Right cardiac atrium (tissue), 5 donors: ENCODE results near the gene SF3B1. TPM values are rescaled to one million over a fixed set of nuclear protein-coding genes. Genes with fewer than 3 reads are reported as not detected.
"Not testable (repeated sequence)": the region's sequence is repeated elsewhere in the genome, so short reads cannot be mapped to it uniquely, and the experiment has no call there.

Source experiments
- ATAC-seq, 2 donors: fragments of 200-7000 bp; cut with Tn5 transposase; one replicate each; pipeline versions ENCODE4 v1.8.0 to v1.9.1; 2020; ENCODE audit warnings: moderate library complexity in 2 of 2, mild to moderate bottlenecking in 1 of 2
- DNase-seq, 3 donors: peaks; one replicate each; pipeline ENCODE4 v3.0.0-alpha.2; 2020
- H3K27ac ChIP-seq: one replicate; pipeline ENCODE4 v1.5.1; 2013; ENCODE audit warnings: mild to moderate bottlenecking, low read length, control low read depth, moderate library complexity
- H3K27me3 ChIP-seq: one replicate; pipeline ENCODE4 v1.6.1; 2013; ENCODE audit not compliant: control insufficient read depth, insufficient read depth
- H3K4me1 ChIP-seq: one replicate; pipeline ENCODE4 v1.6.1; 2013; ENCODE audit warnings: low read length; ENCODE audit not compliant: control insufficient read depth, insufficient read depth
- H3K4me3 ChIP-seq: one replicate; pipeline ENCODE4 v1.5.1; 2013; ENCODE audit warnings: low read length, control low read depth
- H3K9me3 ChIP-seq: one replicate; pipeline ENCODE4 v1.6.1; 2013; ENCODE audit warnings: low read length; ENCODE audit not compliant: control insufficient read depth
- WGBS: extraction: QIAGEN DNeasy Blood & Tissue Kit; methylation state at CpG from one replicate; pipeline ENCODE4 v1.1.7; 2013; 5-methylcytosine and 5-hydroxymethylcytosine counted together
- intact Hi-C, 4 donors: fragments of 100-400 bp; cut with DNase I; formaldehyde crosslinking; loops; one replicate each; pipeline versions ENCODE4 v1.11.0 to v1.14.0; 2022 to 2023
- polyA plus RNA-seq: library from polyadenylated mRNA; stranded (reverse); fragments of 200-250 nt; gene quantifications from one replicate; pipeline ENCODE4 v1.2.3, GENCODE V29; 2013
- total RNA-seq, 4 donors: library from RNA; stranded (reverse); fragmentation: NEBNext Ultra II Directional; extraction: Animal tissue kit (Norgen Biotek cat#: 25700); gene quantifications; one replicate each; pipeline ENCODE4 v1.2.1, GENCODE V29; 2021
- donor health status: healthy with polysubstance abuse.
- donor health status: DM: no; HTN: yes; CAD: no.
- donor health status: DM: no; HTN: no; CAD: no.
- donor health status: DM: no; HTN: yes; CAD: no; lungs with severe emphysema.
- donor health status: DM: yes; HTN: yes; CAD: no.

SF3B1 gene
- total and polyA plus RNA-seq, 5 donors = 148 to 182 (median 166) TPM

GRCh38 chr2:197359859-197360258 lies 75.0 kb downstream of the SF3B1 start:
- WGBS = 100% methylated on average over 1 of the region's 1 CpG
- no peak for ATAC-seq

GRCh38 chr2:197358931-197359330 lies 75.9 kb downstream of the SF3B1 start:
- intact Hi-C loops = no loop called here
- WGBS = 57% methylated on average over 2 of the region's 2 CpGs
- Histone ChIP-seq H3K9me3 (no peaks in the 10 kb centered on the region), H3K4me3 (no peak overlapping the region), H3K27ac (no peak overlapping the region), H3K27me3 (no peaks in the 10 kb centered on the region), H3K4me1 (no peaks in the 10 kb centered on the region)
- ATAC-seq (no peak), DNase-seq (no peak)

More at GRCh38 chr2:197359859-197360258, 75.0 kb downstream of the SF3B1 start:
- no peak overlapping the region for H3K27ac ChIP-seq
- H3K9me3 ChIP-seq = no peaks in the 10 kb centered on the region
- intact Hi-C loops = no loop called here
- H3K4me3 ChIP-seq = no peak overlapping the region
- no peaks in the 10 kb centered on the region for H3K27me3 ChIP-seq
- no peak for DNase-seq
- H3K4me1 ChIP-seq = no peaks in the 10 kb centered on the region

GRCh38 chr2:197357986-197358385 lies 76.8 kb downstream of the SF3B1 start:
- Histone ChIP-seq H3K27ac (no peak overlapping the region), H3K4me3 (no peak overlapping the region), H3K4me1 (no peaks in the 10 kb centered on the region), H3K9me3 (no peaks in the 10 kb centered on the region), H3K27me3 (no peaks in the 10 kb centered on the region)
- 82% methylated on average over 1 of the region's 1 CpG for WGBS
- intact Hi-C loops = no loop called here
- no peak for DNase-seq
- ATAC-seq = no peak

- H3K4me3 ChIP-seq = no peak overlapping the region
- WGBS = 78% methylated on average over 5 of the region's 5 CpGs
- no peak overlapping the region for H3K27ac ChIP-seq
- DNase-seq = no peak
- ATAC-seq = no peak
- no peaks in the 10 kb centered on the region for H3K4me1 ChIP-seq
- intact Hi-C loops = no loop called here
- no peaks in the 10 kb centered on the region for H3K9me3 ChIP-seq
- H3K27me3 ChIP-seq = no peaks in the 10 kb centered on the region
Measured at GRCh38 chr2:197356136-197356535, 78.7 kb downstream of the SF3B1 start.

DNA sequence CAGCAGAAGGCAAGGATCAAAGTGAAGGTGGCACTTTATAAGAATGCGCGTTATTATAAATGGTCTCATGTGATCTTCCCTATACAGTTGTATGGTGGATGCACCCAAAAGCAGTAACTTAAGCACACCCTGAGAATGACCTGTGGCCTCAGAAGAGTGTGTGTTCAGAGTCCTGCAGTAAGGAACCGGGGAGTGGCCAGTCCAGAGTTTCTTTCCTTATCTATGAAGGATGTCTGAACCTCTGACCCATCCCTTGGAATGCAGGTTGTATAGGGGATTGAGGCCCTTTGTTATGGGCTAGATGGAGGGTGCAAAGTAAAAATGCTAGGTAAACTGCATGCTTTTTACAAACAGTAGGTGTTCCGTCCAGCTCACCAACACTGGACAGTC lies 80.7 kb downstream of the SF3B1 start:
- H3K4me1 ChIP-seq = no peaks in the 10 kb centered on the region
- WGBS = 96% methylated on average over 4 of the region's 4 CpGs
- H3K9me3 ChIP-seq = no peaks in the 10 kb centered on the region
- ATAC-seq (no peak), DNase-seq (no peak)
- intact Hi-C loops = no loop called here
- no peak overlapping the region for H3K4me3 ChIP-seq
- no peak overlapping the region for H3K27ac ChIP-seq
- H3K27me3 ChIP-seq = no peaks in the 10 kb centered on the region

GRCh38 chr2:197353393-197354168 lies 81.2 kb downstream of the SF3B1 start:
- no peaks in the 10 kb centered on the region for H3K27me3 ChIP-seq
- DNase-seq (no peak), ATAC-seq (no peak)
- no peaks in the 10 kb centered on the region for H3K9me3 ChIP-seq
- no peak overlapping the region for H3K27ac ChIP-seq
- no peaks in the 10 kb centered on the region for H3K4me1 ChIP-seq
- 80% methylated on average over 3 of the region's 3 CpGs for WGBS
- no peak overlapping the region for H3K4me3 ChIP-seq
- intact Hi-C loops = no loop called here

GRCh38 chr2:197349699-197350098 lies 85.1 kb downstream of the SF3B1 start:
- no peaks in the 10 kb centered on the region for H3K4me1 ChIP-seq
- DNase-seq = no peak
- ATAC-seq = no peak
- H3K27me3 ChIP-seq = no peaks in the 10 kb centered on the region
- H3K27ac ChIP-seq = no peak overlapping the region
- WGBS = 94% methylated on average over 2 of the region's 2 CpGs
- no peaks in the 10 kb centered on the region for H3K9me3 ChIP-seq
- intact Hi-C loops = no loop called here
- H3K4me3 ChIP-seq = no peak overlapping the region

DNA sequence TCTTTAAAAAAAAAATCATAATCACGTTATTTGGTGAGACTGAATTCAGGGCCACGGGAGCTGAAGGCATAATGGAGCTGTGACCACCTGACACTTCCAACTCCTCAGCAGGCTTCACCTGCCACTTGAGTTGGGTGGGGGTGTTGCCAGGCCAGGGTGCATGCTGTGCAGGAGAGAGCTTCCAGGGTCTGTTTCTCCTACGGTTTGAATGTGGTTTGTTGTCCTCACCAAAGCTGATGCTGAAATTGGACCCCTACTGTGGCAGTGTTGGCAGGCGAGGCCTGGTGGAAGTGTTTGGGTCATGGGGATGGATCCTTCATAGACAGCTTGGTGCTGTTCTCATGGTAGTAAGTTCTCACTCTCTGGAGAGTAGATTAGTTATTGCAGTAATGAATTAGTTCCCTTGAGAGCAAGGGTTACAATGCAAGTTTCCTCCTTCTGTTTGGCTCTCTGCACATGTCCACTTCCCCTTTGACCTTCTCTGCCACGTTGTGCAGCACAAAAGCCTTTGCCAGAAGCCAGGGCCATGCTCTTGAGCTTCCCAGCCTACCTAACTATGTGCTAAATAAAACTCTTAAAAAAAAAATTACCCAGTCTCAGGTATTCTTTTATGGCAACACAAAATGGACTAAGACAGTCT lies 86.0 kb downstream of the SF3B1 start:
- Histone ChIP-seq H3K9me3 (no peaks in the 10 kb centered on the region), H3K4me3 (no peak overlapping the region), H3K4me1 (no peaks in the 10 kb centered on the region), H3K27me3 (no peaks in the 10 kb centered on the region), H3K27ac (no peak overlapping the region)
- DNase-seq (no peak), ATAC-seq (no peak)
- intact Hi-C loops = no loop called here
- WGBS = 57% methylated on average over 5 of the region's 5 CpGs

GRCh38 chr2:197345846-197346370 lies 88.9 kb downstream of the SF3B1 start:
- Histone ChIP-seq H3K4me3 (no peak overlapping the region), H3K4me1 (no peaks in the 10 kb centered on the region), H3K9me3 (no peaks in the 10 kb centered on the region), H3K27ac (no peak overlapping the region), H3K27me3 (no peaks in the 10 kb centered on the region)
- DNase-seq (no peak), ATAC-seq (no peak)
- 89% methylated on average over 5 of the region's 5 CpGs for WGBS
- intact Hi-C loops = no loop called here

DNA sequence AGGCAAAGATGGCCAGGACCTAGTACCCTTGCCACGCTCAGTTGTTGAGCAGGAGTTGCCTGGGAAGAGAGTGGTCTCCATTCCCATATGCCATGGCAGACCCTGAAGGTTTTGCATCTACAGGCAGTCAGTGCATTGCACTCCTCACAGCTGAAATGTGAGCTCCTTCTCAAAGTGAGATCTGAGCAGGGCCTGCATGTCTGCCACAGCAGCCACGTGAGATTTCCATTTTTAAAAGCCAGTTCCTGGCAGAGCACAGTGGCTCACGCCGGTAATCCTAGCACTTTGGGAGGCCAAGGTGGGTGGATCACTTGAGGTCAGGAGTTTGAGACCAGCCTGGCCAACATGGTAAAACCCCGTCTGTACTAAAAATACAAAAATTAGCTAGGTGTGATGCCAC lies 90.9 kb downstream of the SF3B1 start:
- 78% methylated on average over 5 of the region's 5 CpGs for WGBS
- intact Hi-C loops, ATAC-seq, H3K4me1 ChIP-seq, H3K4me3 ChIP-seq, H3K27ac ChIP-seq, H3K9me3 ChIP-seq, DNase-seq, H3K27me3 ChIP-seq: not testable (repeated sequence)

DNA sequence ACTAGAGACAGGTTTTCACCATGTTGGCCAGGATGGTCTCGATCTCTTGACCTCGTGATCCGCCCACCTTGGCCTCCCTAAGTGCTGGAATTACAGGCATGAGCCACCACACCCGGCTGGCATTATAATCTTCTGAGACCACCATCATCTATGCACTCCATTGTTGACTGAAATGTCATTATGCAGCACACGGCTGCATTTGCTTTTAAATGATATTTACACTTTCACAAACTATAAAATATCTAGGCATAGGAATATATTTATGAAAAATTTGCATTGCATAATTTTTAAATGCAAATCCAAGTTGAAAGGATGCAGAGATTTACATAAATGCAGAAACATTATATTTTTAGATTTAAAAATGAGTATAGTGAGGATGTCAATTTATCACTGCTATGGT lies 94.2 kb downstream of the SF3B1 start:
- ATAC-seq (no peak), DNase-seq (no peak)
- Histone ChIP-seq H3K27me3 (no peaks in the 10 kb centered on the region), H3K9me3 (no peaks in the 10 kb centered on the region), H3K27ac (no peak overlapping the region), H3K4me1 (no peaks in the 10 kb centered on the region), H3K4me3 (no peak overlapping the region)
- intact Hi-C loops = no loop called here
- 97% methylated on average over 5 of the region's 5 CpGs for WGBS
